HG03521 (cell line): ENCODE data around the gene TNFRSF1A.
"Not testable (repeated sequence)": the region's sequence is repeated elsewhere in the genome, so short reads cannot be mapped to it uniquely, and the experiment has no call there.

Source experiments
- ATAC-seq: cut with Tn5 transposase; IDR thresholded peaks from one replicate; pipeline ENCODE4 v1.9.1; 2021; ENCODE audit warnings: mild to moderate bottlenecking, moderate library complexity; ENCODE audit not compliant: unreplicated experiment

Gene TNFRSF1A

DNA sequence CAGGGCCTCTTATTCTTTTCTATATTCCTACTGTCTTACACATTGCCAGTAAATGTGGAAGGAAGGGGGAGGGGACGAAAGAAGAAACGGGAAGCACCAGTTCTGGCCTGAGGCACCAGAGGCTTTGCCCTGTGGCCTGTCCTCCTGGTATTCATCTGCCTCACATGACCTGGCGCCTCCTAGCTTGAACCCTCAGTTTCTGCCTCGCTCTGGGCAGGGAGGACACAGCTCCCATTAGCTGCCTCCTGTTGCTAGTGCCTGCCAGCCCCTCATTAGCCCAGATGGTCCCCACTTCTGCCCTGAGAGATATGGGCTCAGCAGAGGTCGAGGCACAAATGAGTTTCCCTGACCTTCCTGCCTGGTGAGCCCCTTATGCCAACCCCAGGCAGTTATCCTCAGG is 34.3 kb downstream of the TNFRSF1A start:
- no peak for ATAC-seq

DNA sequence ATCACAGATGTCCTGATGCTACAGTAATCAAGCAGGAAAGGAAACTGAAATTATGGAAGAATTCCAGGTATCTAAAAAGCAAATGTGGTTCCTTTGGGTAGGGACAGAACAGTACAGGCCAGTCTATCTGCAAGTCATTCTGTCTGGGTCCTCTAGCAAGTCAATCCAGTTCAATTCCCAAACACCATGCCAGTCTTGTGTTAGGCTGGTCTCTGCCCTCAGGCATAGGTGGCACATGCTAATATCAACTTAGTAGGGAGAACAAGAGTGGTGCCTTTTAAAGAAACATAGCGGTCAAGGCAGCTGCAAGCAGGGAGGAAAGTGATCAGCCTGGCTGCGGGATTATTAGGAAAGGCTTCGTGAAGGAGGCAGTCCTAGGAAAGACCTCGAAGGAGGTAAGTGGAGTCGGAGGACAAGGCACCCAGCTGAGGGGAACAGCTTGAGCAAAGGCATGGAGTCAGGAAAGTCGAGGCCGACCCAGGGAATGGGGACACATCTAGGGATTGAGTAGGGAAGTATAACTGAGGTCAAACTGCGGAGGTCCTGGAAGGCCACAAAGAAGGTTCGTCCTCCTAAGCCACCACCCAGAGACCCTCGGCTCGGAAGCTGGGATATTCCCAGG is 35.2 kb downstream of the TNFRSF1A start:
- no peak for ATAC-seq

DNA sequence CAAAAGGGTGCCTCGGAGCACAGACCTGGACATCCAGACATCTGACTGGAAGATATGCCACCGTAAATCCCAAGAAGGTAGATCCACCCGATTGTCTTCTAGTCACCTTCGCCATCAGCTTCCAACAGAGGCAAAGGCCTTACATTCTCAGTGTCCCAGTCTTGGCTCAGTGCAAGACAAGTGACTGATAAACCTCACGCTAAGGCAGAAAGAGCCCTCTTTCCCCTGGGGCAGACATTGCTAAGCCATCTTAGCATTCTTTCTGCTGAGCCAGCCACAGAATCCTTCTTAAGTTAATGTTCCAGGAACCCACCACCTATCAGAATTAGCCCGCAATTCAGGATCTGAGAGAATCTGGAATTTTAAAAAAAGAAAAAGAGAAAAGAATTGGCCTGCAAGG is 35.7 kb downstream of the TNFRSF1A start:
- no peak for ATAC-seq

DNA sequence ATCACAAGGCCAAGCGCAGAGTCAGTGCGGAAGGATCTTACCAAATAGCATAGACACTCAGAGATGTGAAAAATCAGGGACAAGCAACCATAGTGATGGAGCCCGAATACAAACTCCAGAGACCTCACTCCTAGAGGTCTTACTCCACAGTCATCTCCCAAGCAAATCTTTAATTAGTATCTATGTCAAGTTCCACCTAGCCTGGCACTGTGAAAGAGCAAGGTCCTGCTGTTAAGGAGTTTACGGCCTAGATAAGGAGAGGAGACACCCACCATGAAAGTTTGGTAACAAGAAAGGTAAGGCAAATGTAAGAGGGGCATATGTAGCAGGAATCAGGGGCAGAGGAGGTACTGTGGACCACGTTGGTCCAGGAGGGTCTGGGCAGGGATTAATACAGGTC is 38.8 kb downstream of the TNFRSF1A start:
- ATAC-seq: no peak

DNA sequence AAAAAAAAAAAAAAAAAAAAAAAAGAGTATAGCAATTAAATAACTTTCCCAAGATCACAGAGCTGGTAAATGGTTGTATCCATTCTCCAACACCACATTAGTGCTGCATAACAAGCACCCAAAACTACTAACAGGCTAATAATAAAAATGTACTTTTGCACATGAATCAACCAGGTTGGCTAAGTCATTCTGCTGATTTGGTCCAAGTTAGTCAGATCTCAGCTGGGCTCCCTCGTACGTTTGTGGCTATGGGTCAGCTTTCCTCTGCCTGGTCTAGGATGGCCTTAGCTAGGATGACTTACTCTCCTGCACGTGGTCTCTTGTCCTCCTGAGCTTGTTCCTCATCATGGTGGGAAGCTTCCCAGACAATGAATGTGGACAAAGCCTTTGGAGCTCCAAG is 39.3 kb downstream of the TNFRSF1A start:
- ATAC-seq: no peak

DNA sequence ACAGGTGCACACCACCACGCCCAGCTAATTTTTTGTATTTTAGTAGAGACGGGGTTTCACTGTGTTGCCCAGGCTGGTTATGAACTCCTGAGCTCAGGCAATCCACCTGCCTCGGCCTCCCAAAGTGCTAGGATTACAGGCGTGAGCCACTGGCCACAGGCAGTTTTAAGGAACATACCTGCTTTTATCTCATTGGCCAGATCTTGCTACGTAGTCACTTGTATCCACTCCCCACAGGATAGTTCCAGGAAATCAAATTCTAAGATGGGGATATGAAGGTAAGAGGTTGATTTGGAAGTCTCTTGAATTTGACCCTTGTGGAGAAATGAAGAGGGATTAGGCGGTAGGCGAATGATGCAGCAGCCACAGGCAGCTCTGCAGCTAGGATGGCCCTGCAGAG is 40.2 kb downstream of the TNFRSF1A start:
- ATAC-seq: no peak

DNA sequence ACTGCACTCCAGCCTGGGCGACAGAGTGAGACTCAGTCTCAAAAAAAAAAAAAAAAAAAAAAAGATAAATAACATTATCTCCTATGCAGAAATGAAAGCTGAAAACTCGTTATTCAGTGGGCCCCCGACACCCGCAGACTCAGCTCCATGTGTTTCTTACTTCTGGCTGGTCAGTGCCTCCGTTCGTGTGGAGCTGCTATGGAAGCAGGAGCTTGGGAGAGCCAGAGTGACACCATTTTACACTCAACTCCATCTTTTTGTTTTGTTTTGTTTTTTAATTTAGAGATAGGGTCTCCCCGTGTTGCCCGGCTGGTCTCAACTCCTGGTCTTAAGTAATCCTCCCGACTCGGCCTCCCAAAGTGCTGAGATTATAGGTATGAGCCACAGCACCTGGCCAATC is 44.7 kb downstream of the TNFRSF1A start:
- ATAC-seq: no peak

DNA sequence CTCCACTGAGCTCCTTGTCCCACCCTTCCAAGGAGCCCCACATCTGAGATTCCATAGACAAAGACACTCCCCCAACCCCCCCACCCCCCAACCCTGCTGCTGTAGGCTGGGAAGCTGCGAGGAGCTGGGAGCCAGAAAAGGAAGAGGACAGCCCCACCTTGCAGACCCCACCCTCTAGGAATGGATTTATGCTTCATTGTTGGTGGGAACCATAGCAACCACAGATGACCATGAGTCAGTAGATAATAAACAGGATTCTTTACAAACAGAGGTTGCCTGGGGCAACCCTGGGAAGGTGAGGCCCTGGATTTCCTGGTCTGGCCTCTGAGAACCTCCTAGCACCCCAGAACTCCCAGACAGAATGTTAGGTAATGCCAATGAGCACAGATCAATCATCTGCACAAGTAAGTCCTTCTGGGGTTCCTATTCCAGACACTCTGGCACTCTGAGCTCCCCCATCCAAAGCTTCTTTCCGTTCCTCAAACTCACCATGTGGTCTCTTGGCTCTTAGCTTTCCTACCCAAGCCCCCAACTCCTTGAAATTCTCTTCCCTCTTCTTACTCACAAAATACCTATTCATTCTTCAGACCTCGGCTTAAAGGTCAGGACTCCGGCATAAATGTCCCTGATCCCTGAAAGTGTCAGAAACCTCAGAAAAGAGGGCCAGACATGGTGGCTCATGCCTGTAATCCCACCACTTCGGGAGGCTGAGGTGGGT is 46.6 kb downstream of the TNFRSF1A start:
- no peak for ATAC-seq

DNA sequence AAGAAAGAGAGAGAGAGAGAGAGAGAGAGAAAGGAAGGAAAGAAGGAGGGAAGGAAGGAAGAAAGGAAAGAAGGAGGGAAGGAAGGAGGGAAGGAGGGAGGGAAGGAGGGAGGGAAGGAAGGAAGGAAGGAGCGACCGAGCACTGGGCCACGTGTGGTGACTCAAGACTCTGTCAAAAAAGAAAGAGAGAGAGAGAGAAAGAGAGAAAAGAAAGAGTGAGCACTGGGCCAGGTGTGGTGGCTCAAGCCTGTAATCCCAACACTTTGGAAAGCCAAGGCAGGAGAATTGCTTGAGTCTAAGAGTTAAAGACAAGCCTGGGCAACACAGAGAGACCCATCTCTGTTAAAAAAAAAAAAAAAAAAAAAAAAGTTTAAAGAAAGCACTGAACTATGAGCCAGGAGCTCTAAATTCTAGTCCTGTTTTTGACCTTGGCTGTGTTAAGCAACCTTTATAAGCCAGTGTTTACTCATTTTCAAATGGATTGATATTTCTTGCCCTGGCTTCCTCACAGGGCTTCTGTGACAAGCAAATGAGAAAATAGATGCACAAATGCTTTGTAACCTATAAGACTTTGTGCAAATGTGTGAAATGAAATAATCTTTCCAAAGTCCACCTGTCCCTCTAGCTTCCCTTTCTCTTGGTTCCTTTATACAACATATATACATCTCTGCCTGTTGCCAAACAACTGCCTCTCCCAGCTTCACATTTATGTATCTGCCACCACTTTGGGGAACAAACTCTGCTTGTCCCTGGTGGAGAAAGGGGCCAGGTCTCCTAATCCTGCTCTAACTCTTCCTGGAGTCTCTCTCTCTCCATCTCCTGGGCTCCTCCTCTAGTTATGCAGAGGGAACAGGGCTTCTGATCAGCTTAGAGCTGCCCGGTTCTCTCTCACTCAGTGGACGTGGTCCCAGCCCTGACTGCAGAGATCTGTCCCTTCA is 47.5 kb downstream of the TNFRSF1A start:
- ATAC-seq: no peak

DNA sequence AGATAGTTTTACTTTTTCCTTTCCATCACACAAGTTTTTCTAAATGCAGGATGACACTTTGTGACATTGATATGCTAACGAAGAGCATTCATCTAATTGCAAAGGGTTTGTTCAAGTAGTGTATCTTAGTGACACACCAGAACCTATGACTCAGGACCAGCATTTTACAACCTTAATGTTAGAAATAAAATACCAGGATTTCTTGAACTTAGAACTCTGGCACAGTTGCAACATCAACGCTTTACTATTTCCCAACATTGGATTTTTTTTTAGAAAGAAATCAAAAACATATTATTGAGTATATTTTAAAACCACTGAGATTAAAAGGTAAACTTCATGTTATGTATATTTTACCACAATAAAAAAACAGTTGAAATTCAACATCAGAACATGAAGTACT is 49.3 kb downstream of the TNFRSF1A start:
- ATAC-seq: no peak

DNA sequence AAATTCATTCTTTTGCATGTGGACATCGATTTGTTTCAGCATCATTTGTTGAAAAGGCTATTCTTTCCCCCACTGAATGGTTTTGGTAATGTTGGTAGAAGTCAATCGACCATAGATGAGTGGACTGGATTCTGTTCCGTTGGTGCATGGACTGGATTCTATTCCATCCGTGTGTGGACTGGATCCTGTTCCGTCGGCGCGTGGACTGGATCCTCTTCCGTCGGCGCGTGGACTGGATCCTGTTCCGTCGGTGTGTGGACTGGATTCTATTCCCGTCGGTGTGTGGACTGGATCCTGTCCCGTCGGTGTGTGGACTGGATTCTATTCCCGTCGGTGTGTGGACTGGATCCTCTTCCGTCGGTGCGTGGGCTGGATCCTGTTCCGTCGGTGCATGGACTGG is 52.0 kb downstream of the TNFRSF1A start:
- ATAC-seq: not testable (repeated sequence)

DNA sequence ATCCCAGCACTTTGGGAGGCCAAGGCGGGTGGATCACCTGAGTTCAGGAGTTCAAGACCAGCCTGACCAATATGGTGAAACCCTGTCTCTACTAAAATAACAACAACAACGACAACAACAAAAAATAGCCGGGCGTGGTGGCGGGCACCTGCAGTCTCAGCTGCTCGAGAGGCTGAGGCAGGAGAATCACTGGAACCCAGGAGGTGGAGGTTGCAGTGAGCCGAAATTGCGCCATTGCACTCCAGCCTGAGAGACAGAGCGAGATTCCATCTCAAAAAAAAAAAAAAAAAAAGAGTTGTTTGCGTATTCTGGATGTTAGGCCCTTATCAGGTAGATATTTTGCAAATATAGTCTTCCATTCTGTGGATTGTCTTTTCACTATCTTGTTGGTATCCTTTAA is 52.8 kb downstream of the TNFRSF1A start:
- ATAC-seq: not testable (repeated sequence)

DNA sequence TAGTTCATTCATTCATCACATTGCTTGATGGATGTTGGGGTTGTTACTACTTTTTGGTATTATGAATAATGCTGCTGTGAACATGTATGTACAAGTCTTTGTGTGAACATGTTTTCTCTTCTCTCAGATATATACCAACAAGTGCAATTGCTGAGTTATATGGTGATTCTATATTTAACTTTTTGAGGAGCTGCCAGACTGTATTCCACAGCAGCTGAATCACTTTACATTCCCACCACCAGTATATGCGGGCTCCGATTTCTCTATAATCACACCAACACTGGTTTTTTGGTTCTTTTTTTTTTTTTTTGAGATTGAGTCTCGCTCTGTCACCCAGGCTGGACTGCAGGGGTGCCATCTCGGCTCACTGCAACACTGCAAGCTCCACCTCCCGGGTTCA is 53.6 kb downstream of the TNFRSF1A start:
- no peak for ATAC-seq

DNA sequence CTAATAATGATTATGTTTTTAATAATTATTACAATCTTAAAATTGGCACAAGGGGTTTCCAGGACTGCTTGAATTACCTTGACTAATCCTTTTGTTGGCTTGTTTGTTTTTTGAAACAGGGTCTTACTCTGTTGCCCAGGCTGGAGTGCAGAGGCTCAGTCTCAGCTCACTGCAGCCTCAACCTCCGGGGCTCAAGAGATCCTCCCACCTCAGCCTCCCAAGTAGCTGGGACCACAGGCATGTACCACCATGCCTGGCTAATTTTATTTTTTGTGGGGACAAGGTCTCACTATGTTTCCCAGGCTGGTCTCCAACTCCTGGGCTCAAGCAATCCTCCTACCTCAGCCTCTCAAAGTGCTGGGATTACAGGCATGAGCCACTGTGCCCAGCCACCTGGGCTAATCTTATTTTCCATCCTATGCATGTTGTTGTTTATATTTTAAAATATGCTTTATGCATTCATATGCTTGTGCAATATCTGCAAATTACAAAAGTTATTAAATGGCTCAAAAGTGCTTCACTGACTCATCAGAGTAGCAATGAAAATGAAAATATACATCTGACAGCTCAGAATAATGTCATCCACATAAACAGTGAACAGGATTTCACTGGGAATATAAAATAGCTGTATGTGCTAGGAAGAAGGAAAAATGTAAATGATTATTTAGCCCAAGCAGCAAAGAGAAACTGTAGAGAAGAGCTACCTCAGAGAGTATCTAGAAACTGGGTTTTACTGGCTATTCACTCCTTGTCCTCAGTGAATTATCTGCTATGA is 56.2 kb downstream of the TNFRSF1A start:
- ATAC-seq: no peak

DNA sequence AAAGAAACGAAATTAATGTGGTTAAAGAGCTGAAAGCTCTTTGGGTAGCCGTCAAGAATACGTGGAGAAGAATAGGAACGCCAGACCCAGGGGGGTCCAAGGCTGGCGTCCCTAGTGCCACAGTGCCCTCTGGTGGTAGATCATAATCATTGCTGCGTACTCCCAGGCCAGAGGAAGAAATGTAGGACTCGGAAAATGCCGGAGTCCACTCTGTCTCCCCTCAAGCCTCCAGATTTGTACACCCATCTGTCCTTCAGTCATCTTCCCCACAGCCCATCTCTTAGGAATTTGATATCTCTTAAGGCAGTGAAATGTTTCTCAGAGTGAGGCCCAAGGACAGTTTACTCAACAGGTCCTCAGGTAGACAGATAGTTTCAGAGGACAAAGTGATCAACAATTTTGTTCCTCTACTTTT is 56.8 kb downstream of the TNFRSF1A start:
- ATAC-seq: peak; percentile 58

DNA sequence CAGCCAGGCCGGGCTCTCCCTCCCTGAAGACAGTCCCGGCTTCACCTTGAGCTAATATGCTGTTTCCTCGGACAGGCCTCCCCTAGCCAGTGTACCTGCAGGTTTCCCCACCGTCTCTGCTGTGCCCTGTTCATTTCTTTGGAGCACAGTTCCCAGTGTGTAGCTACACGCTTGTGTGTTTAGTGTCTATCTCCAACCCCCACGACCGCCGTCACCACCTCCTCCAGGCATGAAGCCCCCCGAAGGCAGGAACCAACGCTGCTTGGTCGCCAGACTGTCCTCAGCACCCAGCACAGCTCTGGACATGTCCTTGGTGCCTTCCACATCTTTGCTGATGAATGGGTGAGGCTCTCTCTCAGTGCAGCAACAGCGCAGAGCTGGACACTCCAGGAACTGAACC is 57.6 kb downstream of the TNFRSF1A start:
- ATAC-seq: no peak

DNA sequence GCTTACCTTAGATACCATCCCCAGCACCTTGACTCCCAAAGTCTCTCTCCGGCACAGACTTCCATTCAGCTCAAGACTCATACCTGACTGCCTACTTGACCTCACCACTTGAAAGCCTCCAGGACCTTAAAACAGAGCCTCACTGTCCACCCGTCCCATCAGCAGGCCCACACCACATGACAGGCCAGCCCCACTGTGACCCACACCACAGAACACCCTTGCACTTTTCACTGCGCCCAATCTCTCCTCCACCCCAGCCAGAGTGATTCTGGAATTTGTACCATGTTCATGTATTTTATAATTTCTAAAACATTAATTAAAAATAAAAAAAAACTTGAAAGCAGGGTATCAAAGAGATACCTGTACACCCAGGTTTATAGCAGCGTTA is 59.4 kb downstream of the TNFRSF1A start:
- ATAC-seq: no peak

DNA sequence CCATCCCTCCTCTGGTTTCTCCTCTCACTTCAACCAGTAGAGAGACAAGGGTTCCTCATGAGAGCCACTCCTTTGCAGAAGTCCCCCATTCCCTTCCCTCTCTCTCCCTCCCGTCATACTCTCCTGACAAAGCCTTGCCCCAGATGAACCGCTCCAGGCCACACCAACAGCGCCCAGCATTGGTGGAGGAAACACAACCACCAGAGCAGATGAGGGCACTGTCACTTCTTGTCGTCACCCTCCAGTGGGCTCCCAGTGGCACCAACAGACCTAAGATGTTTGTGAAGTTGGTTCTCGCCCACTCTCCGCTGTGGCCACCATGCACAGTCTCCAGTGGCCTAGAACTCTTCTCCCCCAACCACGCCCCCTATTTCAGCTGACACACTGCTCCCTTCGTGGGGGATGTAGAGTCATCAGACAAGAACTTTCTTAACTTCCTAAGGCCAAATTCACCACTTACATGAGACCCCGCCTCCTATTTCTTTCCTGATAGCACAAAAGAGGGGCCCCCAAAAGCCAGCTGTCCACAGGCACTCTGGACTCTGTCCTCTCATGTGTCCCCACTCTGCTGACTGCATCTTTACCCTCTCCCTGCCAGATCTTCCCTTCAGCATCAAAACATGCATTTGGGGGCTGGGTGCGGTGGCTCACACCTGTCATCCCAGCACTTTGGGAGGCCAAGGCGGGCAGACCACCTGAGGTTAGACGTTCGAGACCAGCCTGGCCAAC is 60.6 kb downstream of the TNFRSF1A start:
- no peak for ATAC-seq

DNA sequence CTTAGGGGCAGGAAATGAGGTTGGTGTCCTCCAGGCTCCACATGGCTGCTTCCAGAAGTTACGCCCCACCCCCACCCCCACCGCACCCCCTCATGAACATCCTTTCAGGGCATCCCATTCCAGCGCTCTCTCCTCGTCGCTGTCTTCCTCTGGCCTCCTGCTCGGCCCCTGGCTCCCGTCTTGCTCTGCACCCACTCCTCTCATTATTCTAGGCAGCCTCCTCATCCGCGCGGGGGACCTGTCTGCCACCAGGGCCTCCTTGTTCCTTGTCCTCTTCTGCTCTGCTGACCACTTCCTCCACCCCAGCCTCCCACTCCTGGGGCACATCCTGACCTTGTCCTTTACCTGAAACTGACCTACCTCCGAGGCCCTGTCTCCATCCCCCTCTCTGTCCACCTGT is 61.2 kb downstream of the TNFRSF1A start:
- ATAC-seq: no peak

DNA sequence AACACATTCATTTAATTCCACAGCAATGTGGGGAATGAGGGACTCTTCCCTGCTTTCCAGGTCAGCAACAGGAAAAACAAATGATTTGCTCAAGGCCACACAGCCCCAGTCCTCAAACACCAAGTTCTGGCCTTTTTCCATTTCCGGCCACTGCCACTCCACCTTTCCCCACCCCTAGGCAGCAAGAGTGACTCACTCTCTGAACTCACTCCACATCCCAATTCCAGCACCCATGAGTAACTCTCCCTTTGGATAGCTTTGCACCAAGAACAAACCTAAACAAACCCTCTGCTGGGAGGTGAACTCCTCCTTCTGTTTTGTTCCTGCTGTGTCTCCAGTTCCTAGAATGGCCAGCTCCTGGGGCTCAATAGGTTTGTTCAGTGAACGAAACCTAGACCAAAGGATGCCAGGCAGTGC is 61.8 kb downstream of the TNFRSF1A start:
- ATAC-seq: no peak
